ENCODE data around the gene MAEA. TPM values are rescaled to one million over a fixed set of nuclear protein-coding genes. Genes with fewer than 3 reads are reported as not detected.

MAEA gene
- total and polyA plus RNA-seq, 2 experiments from 2014 or later, result 49.8 to 99.0 TPM

GRCh38 chr4:1382776-1383727 lies 93.4 kb downstream of the MAEA start:
- Mint-ChIP-seq H3K36me3 (ENCODE audit: low read depth) (0 out of 3 replicates have a peak, but pooled peaks cover 4% of the 10 kb centered on the region), H3K27ac (no peak overlapping the region), H3K27me3 (ENCODE audit: insufficient read depth, low read depth, poor library complexity) (no peaks in the 10 kb centered on the region), H3K4me1 (no peaks in the 10 kb centered on the region), H3K4me3 (no peak overlapping the region), H3K9me3 (no peaks in the 10 kb centered on the region)
- no peak for TF ChIP-seq EZH2phosphoT487 (IDR thresholded peaks at IDR 0.05; ENCODE audit: unreplicated experiment)
- no peak for TF ChIP-seq STAT1 (IDR thresholded peaks at IDR 0.05; ENCODE audit: unreplicated experiment)
- TF ChIP-seq POLR2AphosphoS5 (IDR thresholded peaks at IDR 0.05; ENCODE audit: low read depth), result no peak
- TF ChIP-seq REST (IDR thresholded peaks at IDR 0.05; ENCODE audit: unreplicated experiment), result no peak
- no peak for TF ChIP-seq NANOG (IDR thresholded peaks at IDR 0.05; ENCODE audit: borderline replicate concordance)
- Histone ChIP-seq H3F3A (replicated peaks; ENCODE audit: low read depth) (no peaks in the 10 kb centered on the region), H3K4me2 (no peak overlapping the region), H3K36me3 (ENCODE audit: insufficient read depth) (no peaks in the 10 kb centered on the region), H3K9me2 (ENCODE audit: insufficient read depth) (no peaks in the 10 kb centered on the region), H3K4me1 (ENCODE audit: insufficient read depth) (no peaks in the 10 kb centered on the region), H4K20me1 (replicated peaks; ENCODE audit: insufficient read depth) (no peaks in the 10 kb centered on the region), H3K27ac (ENCODE audit: low read depth) (no peak overlapping the region), H3K79me2 (replicated peaks; ENCODE audit: insufficient read depth) (no peaks in the 10 kb centered on the region), H2AFZ (no peak overlapping the region), H3K4me3 (no peak overlapping the region), H3K27me3 (ENCODE audit: insufficient read depth) (no peaks in the 10 kb centered on the region)
- DNase-seq (ENCODE audit: low spot score) (no peak), ATAC-seq (no peak)

- no peaks in the 10 kb centered on the region for H3F3A ChIP-seq (replicated peaks; ENCODE audit: low read depth)
- TF ChIP-seq CTCF (conservative IDR thresholded peaks at IDR 0.05; ENCODE audit: low read depth in 2 of 2), result no peak
- TF ChIP-seq JUNB (IDR thresholded peaks at IDR 0.05; ENCODE audit: unreplicated experiment), result no peak
- TF ChIP-seq NANOG (IDR thresholded peaks at IDR 0.05; ENCODE audit: borderline replicate concordance), result no peak
- no peak for TF ChIP-seq ZNF114 (CRISPR knock-in tag; IDR thresholded peaks at IDR 0.05)
- no peak for TF ChIP-seq REST (IDR thresholded peaks at IDR 0.05; ENCODE audit: unreplicated experiment)
- TF ChIP-seq EZH2 (IDR thresholded peaks at IDR 0.05; ENCODE audit: low read depth, unreplicated experiment), result no peak
- TF ChIP-seq ZNF331 (CRISPR knock-in tag; IDR thresholded peaks at IDR 0.05; ENCODE audit: low read depth), result no peak
These were observed 94.3 kb downstream of the MAEA start for GRCh38 chr4:1383728-1384591.

More at GRCh38 chr4:1383728-1384591, 94.3 kb downstream of the MAEA start:
- Mint-ChIP-seq H3K4me3 (no peak overlapping the region), H3K27me3 (ENCODE audit: insufficient read depth, low read depth, poor library complexity) (no peaks in the 10 kb centered on the region), H3K9me3 (peaks cover 6% of the 10 kb centered on the region; the same call in 1 of the 3 replicates), H3K36me3 (ENCODE audit: low read depth) (peaks cover 8% of the 10 kb centered on the region; the same call in 1 of the 3 replicates), H3K27ac (no peak overlapping the region), H3K4me1 (no peaks in the 10 kb centered on the region)
- no peaks in the 10 kb centered on the region for H3K36me3 ChIP-seq (ENCODE audit: insufficient read depth)
- no peaks in the 10 kb centered on the region for H3K27me3 ChIP-seq (ENCODE audit: insufficient read depth)
- no peak overlapping the region for H3K27ac ChIP-seq (ENCODE audit: low read depth)
- no peaks in the 10 kb centered on the region for H3K4me1 ChIP-seq (ENCODE audit: insufficient read depth)
- H3K9me2 ChIP-seq (ENCODE audit: insufficient read depth), result no peaks in the 10 kb centered on the region
- no peaks in the 10 kb centered on the region for H3K79me2 ChIP-seq (replicated peaks; ENCODE audit: insufficient read depth)
- DNase-seq (ENCODE audit: low spot score) (no peak), ATAC-seq (no peak)
- no peaks in the 10 kb centered on the region for H4K20me1 ChIP-seq (replicated peaks; ENCODE audit: insufficient read depth)
- H2AFZ ChIP-seq, result no peak overlapping the region
- no peak overlapping the region for H3K4me3 ChIP-seq
- H3K4me2 ChIP-seq, result no peak overlapping the region
